Hematopoietic multipotent progenitor cell treated with erythropoietin and hydrocortisone succinate and interleukin-3 and kit ligand, for 6 days (in vitro differentiated cells): ENCODE measurements around the gene TMEM167B.
A peak's percentile ranks its signal among the peaks of the same experiment; 100 is the strongest.
"Not testable (repeated sequence)": the region's sequence is repeated elsewhere in the genome, so short reads cannot be mapped to it uniquely, and the experiment has no call there.

Source experiments
- DNase-seq: peaks from one replicate; pipeline ENCODE4 v3.0.0-alpha.2; 2015

TMEM167B gene

DNA sequence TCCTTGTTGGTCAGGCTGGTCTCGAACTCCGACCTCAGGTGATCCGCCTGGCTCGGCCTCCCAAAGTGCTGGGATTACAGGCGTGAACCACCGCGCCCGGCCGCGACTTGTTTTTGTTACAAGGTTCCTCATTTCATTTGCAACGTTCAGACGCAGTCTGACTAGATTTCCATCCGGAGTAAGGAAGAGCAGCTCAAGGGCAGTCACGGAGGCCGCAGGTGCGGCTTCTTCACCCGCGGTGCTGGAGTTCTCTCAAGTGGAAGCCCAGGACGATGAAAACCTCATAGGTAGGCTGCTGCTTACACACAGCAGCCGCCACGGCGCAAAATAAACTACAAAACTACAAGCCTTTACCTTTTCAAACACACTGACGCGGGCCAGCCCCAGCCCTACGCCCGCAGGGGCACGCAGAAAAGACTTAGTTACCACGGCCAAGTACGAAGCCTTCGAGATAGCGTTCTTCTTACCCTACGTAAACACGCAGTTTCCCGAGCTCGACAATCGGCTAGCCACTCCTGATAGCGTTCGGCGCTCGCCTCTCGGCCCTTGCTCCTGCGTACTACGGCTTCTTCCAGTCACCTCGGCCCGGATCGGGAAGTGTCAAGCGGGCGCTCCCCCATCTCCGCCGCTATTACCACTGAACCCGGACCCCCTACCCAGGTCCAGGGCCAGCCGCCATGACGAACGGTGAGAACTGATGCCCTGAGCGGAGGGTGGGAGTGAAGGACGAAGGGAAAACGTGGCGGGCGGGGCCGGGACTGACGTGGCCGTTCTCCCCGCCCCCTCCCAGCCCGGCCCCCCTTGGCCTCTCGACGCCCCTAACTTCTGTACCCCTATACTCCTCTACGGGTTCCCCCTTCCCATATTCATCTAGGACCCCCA, at the start of gene TMEM167B:
TMEM167B (plus strand) TSS at position 569 of the 882 bp plus-strand sequence; CDS start at position 678, 109 bp downstream.
- peak; percentile 98 for DNase-seq

DNA sequence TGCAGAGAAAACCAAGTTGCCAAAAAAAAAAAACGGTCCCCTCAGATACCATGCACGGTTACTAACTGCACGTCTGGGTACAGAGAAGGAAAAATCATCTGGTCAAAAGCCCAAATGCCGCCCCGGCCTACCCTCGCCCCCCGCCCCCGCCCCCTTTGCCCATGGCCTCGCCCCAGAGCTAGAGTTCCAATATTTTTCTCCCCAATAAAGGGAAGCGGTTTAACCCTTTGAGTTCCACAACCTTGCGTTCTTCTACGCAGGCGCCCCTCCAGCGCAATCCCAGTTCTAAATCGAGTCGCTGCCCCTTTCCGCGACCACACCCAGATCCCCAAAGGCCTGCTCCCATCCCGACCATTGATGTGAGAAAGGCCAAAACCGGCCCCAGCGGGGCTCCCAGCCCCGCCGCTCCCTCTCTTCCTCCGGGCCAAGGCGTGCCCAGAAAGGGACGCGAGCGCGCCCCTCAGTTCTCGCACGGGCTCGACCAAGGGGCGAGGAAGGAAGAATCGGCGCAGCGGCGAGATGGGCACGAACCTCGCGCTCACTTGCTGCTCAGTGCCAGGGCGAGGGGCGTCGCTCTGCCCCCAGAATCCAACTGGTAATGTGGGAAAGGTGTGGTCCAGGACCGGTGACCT, 49.5 kb upstream of the TMEM167B start:
- DNase-seq, result peak; percentile 61

DNA sequence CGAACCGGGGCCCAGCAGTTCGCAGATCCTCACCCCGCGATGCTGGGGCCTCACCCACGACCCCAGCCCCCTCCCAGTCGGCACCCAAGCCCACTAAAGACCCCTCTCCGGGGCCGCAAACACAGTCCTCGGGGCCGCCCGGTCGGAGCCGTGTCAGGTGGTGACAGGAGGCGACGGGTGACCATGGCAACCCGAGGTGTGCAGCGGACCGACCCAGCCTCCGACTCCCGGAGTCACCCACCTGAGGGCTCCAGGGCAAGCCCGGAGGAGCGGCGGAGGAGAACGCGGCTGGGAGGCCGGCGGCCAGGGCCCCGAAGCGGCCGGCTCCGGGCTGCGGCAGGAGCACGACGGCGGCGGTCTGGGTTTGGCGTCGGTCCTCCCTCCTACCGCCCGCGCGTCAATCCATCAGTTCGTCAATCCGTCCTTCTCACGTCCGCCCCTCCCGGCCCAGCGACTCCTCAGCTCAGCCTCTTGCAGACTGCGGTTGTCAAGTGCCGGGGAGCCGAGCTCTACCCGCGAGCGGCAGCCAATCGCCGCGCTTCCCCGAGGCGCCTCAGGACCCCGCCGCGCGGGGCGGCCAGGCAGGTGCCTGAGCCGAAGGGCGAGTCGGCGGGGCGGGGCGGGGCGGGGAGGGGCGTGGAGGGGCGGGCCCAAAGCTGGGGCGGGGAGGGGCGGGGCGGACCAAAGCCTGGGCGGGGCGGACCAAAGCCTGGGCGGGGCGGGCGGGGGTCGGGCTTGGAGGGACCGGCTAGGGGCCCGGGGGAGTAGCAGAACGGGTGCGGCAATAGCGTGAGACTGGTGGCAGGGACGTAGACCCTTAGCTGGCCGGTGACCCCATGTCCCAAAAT, 48.7 kb upstream of the TMEM167B start, which contains the start of gene WDR47:
WDR47 (minus strand) TSS at position 482 of the 848 bp plus-strand sequence. CDS start 18,590 bp downstream, outside the sequence.
- peak; percentile 98 for DNase-seq

DNA sequence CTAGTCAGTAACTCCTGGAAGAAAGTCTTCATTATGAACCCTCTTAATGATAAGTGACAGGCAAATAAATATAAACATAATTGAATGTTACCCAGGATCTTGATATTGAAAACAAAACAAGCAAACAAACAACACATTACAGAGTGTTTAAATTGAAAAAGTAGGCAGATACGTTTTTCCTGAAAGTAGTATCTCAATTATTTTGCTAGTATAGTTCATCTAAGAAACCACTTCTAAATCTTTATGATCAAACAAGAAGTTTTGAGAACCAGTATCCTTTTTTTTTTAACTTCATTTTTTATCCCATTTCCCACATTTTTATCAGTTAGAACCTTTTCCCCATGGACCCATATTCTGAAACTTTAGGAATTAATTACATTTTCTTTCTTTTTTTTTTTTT, 45.0 kb upstream of the TMEM167B start:
- DNase-seq, result no peak

DNA sequence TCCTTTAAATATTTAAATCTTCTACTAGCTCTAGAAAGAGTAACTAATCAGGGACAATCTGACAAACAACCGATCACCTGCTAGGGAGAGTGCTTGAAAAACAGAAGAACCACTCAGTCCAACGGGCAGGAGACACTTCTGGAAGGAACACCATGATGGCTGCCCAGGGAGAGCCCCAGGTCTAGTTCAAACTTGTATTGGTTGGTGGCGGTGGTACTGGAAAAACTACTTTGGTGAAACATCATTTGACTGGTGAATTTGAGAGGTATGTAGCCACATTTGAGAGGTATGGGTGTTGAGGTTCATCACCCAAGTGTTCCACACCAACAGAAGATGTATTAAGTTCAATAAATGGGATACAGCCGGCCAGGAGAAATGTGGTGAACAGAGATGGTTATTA, 43.9 kb upstream of the TMEM167B start:
- DNase-seq, result no peak

DNA sequence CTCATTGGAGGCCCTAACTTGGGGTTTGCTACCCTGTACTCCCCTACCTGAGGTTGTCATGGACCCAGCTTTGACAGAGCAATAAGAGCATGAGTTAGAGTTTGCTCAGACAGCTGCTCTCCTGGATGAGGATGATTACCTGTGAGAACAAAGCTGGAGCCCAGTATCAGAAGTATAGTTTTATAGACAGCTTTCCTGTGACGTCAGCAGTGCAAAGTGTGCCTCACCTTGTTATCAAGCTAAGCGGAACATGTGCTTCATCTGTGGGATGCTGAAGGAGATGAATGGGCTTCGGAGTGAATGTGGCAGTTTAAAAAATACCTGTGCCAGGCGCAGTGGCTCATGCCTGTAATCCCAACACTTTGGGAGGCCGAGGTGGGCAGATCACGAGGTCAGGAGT, 43.2 kb upstream of the TMEM167B start:
- no peak for DNase-seq

DNA sequence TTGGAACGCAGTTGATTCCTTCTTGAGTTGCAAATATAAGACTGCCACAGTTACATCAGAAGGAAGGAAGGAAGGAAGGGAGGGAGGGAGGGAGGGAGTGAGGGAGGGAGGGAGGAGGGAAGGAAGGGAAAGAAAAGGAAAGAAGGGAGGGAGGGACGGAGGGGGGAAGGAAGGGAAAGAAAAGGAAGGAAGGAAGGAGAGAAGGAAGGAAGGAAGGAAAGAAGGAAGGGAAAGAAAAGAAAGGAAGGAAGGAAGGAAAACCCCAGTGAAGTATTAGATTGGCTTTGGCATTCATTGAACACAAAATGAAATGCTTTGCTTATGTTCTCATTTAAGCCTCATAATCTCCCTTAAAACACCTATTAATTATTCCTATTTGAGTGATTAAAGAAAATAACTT, 42.2 kb upstream of the TMEM167B start:
- no peak for DNase-seq

DNA sequence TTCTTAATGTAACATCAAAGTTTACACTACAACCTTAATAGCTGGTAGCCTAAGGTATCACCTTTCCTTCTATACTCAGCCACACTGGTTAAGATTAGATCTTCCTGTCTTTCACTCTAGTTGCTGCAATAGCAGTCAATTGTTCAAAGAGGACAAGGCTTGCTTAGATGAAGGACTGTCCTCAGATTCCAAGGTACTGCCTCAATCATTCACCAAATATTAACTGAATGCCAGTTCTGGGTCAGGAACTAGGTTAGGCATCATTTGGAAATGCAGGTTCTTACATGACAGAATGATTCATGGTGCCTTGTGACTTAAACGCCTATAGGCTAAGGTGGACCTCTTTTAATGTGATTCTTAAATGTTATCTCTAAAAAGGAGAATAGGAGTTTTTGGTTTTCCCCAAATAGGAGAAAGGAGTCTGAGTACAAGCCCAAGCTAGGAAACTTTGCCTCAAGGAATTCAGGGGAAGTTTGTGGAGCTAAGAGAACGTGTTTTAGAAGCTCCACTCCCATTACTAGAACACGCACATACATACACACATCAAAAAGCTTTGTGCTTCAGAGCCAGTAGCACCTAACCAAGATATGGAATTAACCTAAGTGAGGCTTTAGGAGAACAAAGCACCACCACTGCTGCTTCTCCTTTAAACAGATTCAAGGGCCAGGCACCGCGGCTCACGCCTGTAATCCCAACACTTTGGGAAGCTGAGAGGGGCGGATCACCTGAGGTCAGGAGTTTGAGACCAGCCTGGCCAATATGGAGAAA, 40.2 kb upstream of the TMEM167B start:
- DNase-seq, result no peak

DNA sequence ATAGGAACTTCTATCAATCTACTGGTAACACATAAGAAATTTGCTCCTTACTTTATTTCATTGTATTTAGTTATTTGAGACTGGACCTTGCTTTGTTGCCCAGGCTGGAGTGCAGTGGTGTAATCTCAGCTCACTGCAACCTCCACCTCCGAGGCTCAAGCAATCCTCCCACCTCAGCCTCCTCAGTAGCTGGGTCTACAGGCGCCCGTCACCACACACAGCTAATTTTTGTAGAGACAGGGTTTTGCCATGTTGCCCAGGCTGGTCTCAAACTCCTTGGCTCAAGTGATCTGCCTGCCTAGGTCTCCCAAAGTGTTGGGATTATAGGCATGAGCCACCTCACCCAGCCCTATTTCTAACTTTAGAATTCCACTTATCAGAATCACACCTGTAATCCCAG, 38.4 kb upstream of the TMEM167B start:
- DNase-seq, result not testable (repeated sequence)

DNA sequence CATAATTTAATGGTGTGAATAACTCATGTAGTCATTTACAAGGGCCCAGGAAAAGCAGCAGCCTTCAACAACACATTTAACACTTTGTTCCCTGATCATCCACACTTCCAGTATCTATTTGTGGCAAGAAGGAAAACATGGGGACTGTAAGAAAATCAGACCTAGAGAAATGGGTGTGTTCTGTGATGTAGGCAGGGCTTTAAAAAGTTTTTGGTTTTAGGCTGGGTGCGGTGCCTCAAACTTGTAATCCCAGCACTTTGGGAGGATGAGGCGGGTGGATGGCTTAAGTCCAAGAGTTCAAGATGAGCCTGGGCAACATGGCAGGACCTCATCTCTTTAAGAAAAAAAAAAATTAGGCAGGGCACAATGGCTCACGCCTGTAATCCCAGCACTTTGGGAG, 34.5 kb upstream of the TMEM167B start:
- DNase-seq, result no peak

DNA sequence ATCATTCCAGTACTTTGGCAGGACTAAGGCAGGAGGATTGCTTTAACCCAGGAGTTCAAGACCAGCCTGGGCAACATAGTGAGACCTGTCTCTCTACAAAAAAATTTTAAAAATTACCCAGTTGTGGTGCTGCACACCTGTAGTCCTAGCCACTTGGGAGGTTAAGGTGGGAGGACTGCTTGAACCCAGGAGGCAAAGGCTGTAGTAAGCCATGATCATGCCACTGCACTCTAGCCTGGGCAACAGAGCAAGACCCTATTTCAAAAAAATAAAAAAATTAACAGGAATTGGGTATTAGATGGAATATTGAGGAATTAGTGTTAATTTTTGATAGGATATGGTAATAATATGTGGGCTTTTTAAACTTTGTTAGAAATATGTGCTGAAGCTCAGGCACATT, 31.5 kb upstream of the TMEM167B start:
- DNase-seq, result no peak

DNA sequence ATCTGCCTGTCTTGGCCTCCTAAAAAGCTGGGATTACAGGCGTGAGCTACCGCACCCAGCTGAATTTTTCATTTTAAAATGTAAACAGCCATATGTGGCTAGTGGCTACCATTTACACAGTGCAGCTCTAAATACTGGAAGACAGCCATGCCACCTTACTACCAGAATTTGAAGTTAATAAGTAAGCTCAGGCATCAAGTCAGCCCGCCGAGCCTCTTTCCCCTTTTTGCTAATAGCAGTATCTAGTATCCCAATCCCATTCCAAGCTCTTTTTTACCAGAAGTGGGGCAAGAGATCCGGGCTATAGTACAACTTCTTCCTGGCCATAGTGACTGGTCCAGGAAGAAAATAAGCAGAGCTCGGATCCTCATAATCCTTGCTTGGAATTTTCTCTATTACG, 29.9 kb upstream of the TMEM167B start:
- no peak for DNase-seq

DNA sequence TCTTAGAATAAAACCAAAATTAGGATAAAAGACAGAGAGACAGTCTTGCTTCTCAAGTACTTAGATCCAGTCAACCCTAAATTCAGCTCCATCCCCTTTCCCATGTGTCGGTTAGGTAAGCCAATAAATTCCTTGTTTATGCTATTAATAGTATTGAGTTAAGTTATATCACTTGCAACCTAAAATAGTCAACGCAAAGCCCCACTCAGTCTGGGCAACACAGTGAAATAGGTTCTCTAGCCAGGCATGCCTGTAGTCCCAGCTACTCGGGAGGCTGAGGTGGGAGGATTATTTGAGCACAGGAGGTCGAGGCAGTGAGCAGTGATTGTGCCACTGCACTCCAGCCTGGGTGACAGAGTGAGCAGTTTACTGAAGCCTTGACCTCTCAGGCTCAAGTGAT, 29.4 kb upstream of the TMEM167B start:
- no peak for DNase-seq

DNA sequence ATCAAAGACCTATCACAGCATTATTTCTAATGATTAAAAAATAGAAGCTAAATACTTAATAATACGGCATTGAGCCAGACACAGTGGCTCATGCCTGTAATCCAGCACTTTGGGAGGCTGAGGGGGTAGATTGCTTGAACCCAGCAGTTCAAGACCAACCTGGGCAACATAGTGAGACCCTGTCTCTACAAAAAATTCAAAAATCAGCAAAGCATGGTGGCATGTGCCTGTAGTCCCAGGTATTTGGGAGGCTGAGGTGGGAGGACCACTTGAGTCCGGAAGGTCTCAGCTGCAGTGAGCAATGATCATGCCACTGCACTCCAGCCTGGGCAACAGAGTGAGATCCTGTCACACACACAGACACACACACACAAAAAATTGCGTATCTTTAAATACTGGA, 25.4 kb upstream of the TMEM167B start:
- no peak for DNase-seq

DNA sequence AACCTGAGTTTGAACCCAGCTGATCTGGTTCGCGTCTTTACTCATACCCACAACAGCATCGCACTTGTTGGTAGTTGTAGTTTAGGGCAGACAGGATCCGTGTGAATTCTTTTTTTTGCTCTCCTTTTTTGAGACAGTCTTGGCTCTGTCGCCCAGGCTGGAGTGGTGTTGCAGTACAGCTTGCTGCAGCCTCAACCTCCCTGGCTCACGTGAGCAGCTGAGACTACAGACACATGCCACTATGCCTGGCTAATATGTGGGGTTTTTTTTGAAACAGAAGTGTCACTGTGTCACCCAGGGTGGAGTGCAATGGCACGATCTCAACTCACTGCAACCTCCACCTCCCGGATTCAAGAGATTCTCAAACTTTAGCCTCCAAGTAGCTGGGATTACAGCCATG, 22.7 kb upstream of the TMEM167B start:
- DNase-seq, result no peak

DNA sequence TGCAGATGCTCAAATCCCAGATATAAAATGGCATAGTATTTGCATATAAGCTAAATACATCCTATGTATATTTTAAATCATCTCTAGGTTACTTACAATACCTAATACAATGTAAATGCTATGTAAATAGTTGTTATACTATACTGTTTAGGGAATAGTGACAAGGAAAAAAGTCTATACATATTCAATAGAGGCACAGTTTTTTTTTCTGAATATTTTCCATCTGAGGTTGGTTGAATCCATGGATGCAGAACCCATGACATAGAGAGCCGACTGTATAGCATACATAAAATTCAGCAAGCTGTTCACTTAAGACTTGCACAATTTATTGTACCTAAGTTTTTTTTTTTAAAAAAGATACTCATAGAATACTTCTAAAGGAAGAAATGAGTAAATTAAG, 21.3 kb upstream of the TMEM167B start:
- DNase-seq, result no peak

DNA sequence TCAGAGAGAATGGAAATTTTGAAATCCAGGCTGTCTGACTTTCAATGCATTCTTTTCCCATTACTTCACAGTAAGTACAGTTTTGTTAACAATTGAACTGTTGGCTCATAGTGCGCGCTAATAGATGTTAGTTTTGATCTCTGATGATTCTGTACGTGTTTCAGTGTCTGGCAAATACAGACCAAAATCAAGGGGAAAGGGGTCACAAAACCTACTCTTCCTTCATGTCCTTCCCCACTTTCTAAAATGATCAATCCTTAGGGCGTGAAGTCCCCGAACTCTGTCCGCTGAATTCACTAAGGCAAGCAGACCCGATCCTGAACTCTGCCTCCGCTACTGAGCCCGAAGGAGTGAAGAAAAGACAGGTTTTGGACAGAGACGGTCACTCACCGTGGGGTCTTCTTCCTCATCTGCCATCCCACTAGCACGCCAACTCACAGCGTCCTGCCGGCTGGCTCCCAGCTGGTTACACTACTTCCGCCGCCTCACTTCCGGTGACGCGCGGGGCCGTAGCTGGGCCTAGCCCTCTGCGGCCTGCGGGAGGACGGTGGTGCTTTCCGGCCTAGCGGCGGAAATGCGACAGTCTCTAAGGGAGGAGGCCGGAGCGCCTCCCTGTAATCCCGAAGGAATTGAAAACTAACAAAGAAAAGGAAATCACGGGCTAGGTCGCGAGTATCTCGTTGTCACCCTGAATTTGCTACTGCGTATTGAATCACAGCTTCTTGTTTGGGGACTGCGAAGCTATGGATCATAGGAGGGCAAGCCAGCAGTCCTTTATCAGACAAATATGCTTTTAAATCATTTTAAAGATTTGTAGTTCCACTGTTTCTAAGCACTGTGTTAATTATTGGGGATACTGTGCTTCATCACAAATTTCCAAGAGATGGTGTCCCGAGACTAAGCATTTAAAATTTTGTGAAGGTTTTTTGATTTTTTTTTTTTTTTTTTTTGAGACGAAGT, 14.8 kb upstream of the TMEM167B start, which contains the start of gene TAF13:
TAF13 (minus strand) TSS at position 473 of the 960 bp plus-strand sequence; CDS start at position 417, 56 bp downstream.
- peak; percentile 94 for DNase-seq

DNA sequence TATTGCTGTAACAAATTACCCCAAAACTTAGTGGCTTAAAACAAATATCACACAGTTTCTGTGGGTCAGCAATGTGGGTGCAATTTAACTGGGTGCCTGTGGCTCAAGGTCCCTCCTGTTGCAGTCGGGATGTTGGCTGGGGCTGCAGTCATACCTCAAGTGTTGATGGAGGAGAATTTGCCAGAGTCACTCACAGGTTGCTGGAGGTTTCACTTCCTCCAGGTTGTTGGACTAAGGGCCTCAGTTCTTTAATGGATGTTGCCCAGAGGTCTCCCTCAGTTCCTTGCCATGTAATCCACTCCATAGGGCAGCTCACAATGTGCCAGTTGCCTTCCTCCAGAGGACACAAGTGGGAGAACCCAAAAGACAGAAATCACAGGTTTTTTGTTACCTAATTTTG, 12.2 kb upstream of the TMEM167B start:
- DNase-seq, result no peak

DNA sequence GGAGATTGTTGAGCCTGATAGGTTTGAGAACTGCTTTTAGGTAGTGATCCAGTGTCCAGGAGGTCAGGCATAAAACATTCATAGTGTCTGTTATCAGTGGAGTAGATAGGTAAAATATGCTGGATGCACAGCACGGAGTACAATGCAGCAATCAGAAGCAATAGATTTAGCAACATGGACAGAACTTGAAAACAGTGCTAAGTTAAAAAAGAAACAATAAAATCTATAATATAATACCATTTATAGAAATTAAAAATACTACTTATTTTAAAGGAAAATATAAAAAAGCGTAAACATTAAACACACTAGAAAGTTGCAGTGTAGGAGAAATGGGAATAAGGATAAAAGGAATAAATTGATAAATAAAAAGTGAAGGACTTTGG, 11.3 kb upstream of the TMEM167B start:
- DNase-seq, result no peak

DNA sequence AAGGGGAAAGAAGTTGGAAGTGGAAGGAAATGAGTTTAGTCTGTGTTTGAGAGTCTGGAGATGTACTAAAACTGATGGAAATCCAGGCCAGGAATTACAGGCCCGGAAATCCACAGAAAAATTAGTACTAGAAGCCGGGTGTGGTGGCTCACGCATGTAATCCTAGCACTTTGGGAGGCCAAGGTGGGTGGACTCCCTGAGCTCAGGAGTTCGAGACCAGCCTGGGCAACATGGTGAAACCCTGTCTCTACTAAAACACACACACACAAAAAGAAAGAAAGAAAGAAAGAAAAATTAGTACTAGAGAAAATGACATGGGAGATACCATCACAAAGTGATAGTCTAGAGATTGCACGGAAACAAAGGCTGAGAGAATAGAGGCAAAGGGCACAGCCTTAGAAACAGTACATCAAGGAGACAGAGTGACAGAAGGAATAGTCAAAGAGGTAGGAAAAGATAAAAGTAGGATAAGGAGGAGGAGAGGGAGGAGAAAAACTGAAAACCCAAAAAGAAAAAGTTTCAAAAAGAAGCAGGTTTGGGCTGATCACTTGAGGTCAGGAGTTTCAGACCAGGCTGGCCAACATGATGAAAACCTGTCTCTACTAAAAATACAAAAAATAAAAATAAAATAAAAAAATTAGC, 10.0 kb upstream of the TMEM167B start:
- DNase-seq, result no peak

DNA sequence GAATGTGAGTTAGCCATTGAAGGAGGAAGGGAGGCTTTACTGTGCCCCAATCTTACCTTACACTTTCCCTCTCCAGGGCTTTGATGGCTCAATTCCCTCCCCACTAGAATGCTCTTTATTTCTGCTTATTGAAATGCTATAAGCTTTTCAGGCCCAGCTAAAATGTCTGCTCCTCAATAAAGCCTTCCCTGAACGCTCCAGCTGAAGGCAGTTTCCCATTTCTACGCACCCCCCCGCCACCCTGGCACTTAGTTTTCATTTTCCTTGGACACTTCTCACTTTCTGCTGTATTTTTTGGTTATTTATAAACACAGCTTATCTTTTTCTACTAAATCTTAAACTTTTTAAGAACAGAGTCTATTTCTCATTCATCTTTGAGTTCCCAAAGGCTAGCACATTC, 7.1 kb upstream of the TMEM167B start:
- DNase-seq, result no peak
